H1 (cell line): ENCODE results near the gene DIPK1A. TPM values are rescaled to one million over a fixed set of nuclear protein-coding genes. Genes with fewer than 3 reads are reported as not detected.

Source experiments
- CTCF ChIA-PET: fragments of 300-600 bp; sonication (Branson Sonifier 250); formaldehyde crosslinking; loops from one replicate; lab custom pipeline; 2021; ENCODE audit not compliant: partially characterized antibody; lab: Charles Lee
- POLR2A ChIA-PET: fragments of 300-600 bp; sonication (Branson Sonifier 250); formaldehyde crosslinking; loops from one replicate; lab custom pipeline; 2021; ENCODE audit warnings: inconsistent platforms; ENCODE audit not compliant: partially characterized antibody; lab: Charles Lee
- DNase-seq, 2 experiments: peaks; one replicate each; pipeline versions ENCODE4 v3.0.0 to v3.0.0-alpha.2; 2010 to 2022; ENCODE audit warnings: low spot score in 2 of 2, low read depth in 1 of 2, mixed read lengths in 1 of 2
- FAIRE-seq: peaks from 2 replicates; lab custom pipeline; 2011; peaks lifted over from hg19 to GRCh38; lab: Jason Lieb, UNC
- H2AFZ ChIP-seq: 2 replicates; pipeline ENCODE4 v1.8.1; 2012; ENCODE audit warnings: low read length, inconsistent platforms
- H2AK5ac ChIP-seq: 2 replicates; pipeline ENCODE4 v1.6.1; 2013; ENCODE audit warnings: low read depth, low read length
- H2BK120ac ChIP-seq: replicated peaks from 2 replicates; pipeline ENCODE3; 2013; ENCODE audit warnings: low read depth, low read length, inconsistent platforms
- H2BK12ac ChIP-seq: 2 replicates; pipeline ENCODE4 v1.6.1; 2013; ENCODE audit warnings: low read depth, low read length
- H2BK15ac ChIP-seq: 2 replicates; pipeline ENCODE4 v1.6.1; 2013; ENCODE audit warnings: low read length
- H2BK20ac ChIP-seq: 2 replicates; pipeline ENCODE4 v1.6.1; 2013; ENCODE audit warnings: low read length
- H2BK5ac ChIP-seq: 2 replicates; pipeline ENCODE4 v1.6.1; 2013; ENCODE audit warnings: low read depth, low read length
- H3K14ac ChIP-seq: 2 replicates; pipeline ENCODE4 v1.6.1; 2013; ENCODE audit warnings: inconsistent platforms; ENCODE audit not compliant: insufficient read length
- H3K18ac ChIP-seq: 2 replicates; pipeline ENCODE4 v1.6.1; 2013; ENCODE audit warnings: low read length; ENCODE audit errors: extremely low read depth
- H3K23ac ChIP-seq: 2 replicates; pipeline ENCODE4 v1.6.1; 2013; ENCODE audit warnings: inconsistent platforms; ENCODE audit not compliant: insufficient read length
- H3K23me2 ChIP-seq: 2 replicates; pipeline ENCODE4 v1.6.1; 2013; ENCODE audit warnings: low read depth, low read length
- H3K27ac ChIP-seq: 2 replicates; pipeline ENCODE4 v1.6.1; 2011; ENCODE audit warnings: low read depth, low read length, inconsistent platforms
- H3K27me3 ChIP-seq, 4 experiments: replicated peaks in 1 of 4; 1 replicate in 1 of 4; 2 replicates in 3 of 4; pipeline versions ENCODE4 v1.6.1 to v1.8.1; 2011 to 2013; ENCODE audit warnings: low read length in 3 of 4, mild to moderate bottlenecking in 3 of 4, inconsistent platforms in 2 of 4, mixed read lengths in 2 of 4, moderate library complexity in 1 of 4; ENCODE audit not compliant: control insufficient read depth in 3 of 4, insufficient read depth in 3 of 4; ENCODE audit errors: extremely low read depth in 1 of 4
- H3K36me3 ChIP-seq, 4 experiments: 2 replicates each; pipeline versions ENCODE4 v1.6.1 to v1.8.1; 2011 to 2013; ENCODE audit warnings: mild to moderate bottlenecking in 4 of 4, low read length in 3 of 4, moderate library complexity in 2 of 4, control low read depth in 1 of 4, inconsistent platforms in 1 of 4; ENCODE audit not compliant: insufficient read depth in 4 of 4, control insufficient read depth in 2 of 4
- H3K4ac ChIP-seq: replicated peaks from 2 replicates; pipeline ENCODE3; 2013; ENCODE audit warnings: low read length, low read depth, mixed read lengths, inconsistent platforms; ENCODE audit not compliant: insufficient read length
- H3K4me1 ChIP-seq, 4 experiments: replicated peaks in 1 of 4; 1 replicate in 1 of 4; 2 replicates in 3 of 4; pipeline versions ENCODE4 v1.6.1 to v1.8.1; 2011 to 2013; ENCODE audit warnings: low read length in 3 of 4, inconsistent platforms in 2 of 4, mixed read lengths in 1 of 4; ENCODE audit not compliant: insufficient read depth in 4 of 4, control insufficient read depth in 3 of 4
- H3K4me2 ChIP-seq, 2 experiments: 2 replicates each; pipeline versions ENCODE4 v1.6.1 to v1.8.1; 2011 to 2013; ENCODE audit warnings: low read depth in 2 of 2, low read length in 2 of 2, control low read depth in 1 of 2, inconsistent platforms in 1 of 2, mild to moderate bottlenecking in 1 of 2; ENCODE audit not compliant: insufficient read depth in 1 of 2
- H3K4me3 ChIP-seq, 4 experiments: fragments of 200-600, 300-600 bp in 1 of 4; sonication (generic), shearing (Covaris generic), sonication (Bioruptor Twin) in 1 of 4; 2 replicates each; pipeline versions ENCODE4 v1.5.1 to v1.8.1; 2011 to 2016; ENCODE audit warnings: low read length in 4 of 4, low read depth in 3 of 4, control low read depth in 2 of 4, inconsistent platforms in 2 of 4, mild to moderate bottlenecking in 2 of 4, mixed read lengths in 1 of 4, moderate library complexity in 1 of 4; ENCODE audit not compliant: insufficient read depth in 2 of 4; ENCODE audit errors: extremely low read depth in 1 of 4
- H3K56ac ChIP-seq: replicated peaks from 2 replicates; pipeline ENCODE3; 2013; ENCODE audit warnings: low read depth, mild to moderate bottlenecking, mixed read lengths, low read length, inconsistent platforms; ENCODE audit not compliant: insufficient read length
- H3K79me1 ChIP-seq: 2 replicates; pipeline ENCODE4 v1.6.1; 2013; ENCODE audit warnings: low read depth, low read length, control low read depth
- H3K79me2 ChIP-seq, 2 experiments: 2 replicates each; pipeline versions ENCODE4 v1.6.1 to v1.8.1; 2012 to 2013; ENCODE audit warnings: low read length in 2 of 2, mild to moderate bottlenecking in 2 of 2, inconsistent platforms in 1 of 2; ENCODE audit not compliant: insufficient read depth in 2 of 2, control insufficient read depth in 1 of 2
- H3K9ac ChIP-seq, 4 experiments: replicated peaks in 1 of 4; 1 replicate in 1 of 4; 2 replicates in 3 of 4; pipeline versions ENCODE4 v1.6.1 to v1.8.1; 2011 to 2013; ENCODE audit warnings: low read depth in 3 of 4, low read length in 3 of 4, control low read depth in 2 of 4, mild to moderate bottlenecking in 2 of 4, moderate library complexity in 2 of 4, inconsistent platforms in 1 of 4; ENCODE audit errors: extremely low read depth in 1 of 4
- H3K9me3 ChIP-seq, 2 experiments: 2 replicates each; pipeline versions ENCODE4 v1.6.1 to v1.8.1; 2012 to 2013; ENCODE audit warnings: mild to moderate bottlenecking in 2 of 2, moderate library complexity in 2 of 2, control low read depth in 1 of 2, inconsistent platforms in 1 of 2, low read depth in 1 of 2, low read length in 1 of 2, mixed read lengths in 1 of 2; ENCODE audit not compliant: insufficient read depth in 2 of 2
- H4K20me1 ChIP-seq, 2 experiments: replicated peaks in 1 of 2; 2 replicates each; pipeline versions ENCODE3 to v1.8.1; 2011 to 2013; ENCODE audit warnings: inconsistent platforms in 2 of 2, low read length in 2 of 2, mild to moderate bottlenecking in 1 of 2; ENCODE audit not compliant: insufficient read depth in 2 of 2, control insufficient read depth in 1 of 2
- H4K5ac ChIP-seq: 2 replicates; pipeline ENCODE4 v1.6.1; 2013; ENCODE audit warnings: low read length, low read depth, mixed read lengths, inconsistent platforms; ENCODE audit not compliant: insufficient read length
- H4K8ac ChIP-seq: 2 replicates; pipeline ENCODE4 v1.8.0; 2013; ENCODE audit warnings: mild to moderate bottlenecking, moderate library complexity, low read length, inconsistent platforms; ENCODE audit not compliant: insufficient read depth; ENCODE audit errors: extremely low read depth
- H4K91ac ChIP-seq: replicated peaks from 2 replicates; pipeline ENCODE3; 2013; ENCODE audit warnings: low read length, mixed read lengths, inconsistent platforms; ENCODE audit not compliant: insufficient read length
- ASH2L ChIP-seq: fragments of 200-600, 300-600 bp; sonication (generic); IDR thresholded peaks from one replicate; pipeline ENCODE4 v1.7.1; 2017; ENCODE audit warnings: low read length
- ATF3 ChIP-seq: IDR thresholded peaks from 2 replicates; pipeline ENCODE4 v1.6.1; 2011; ENCODE audit warnings: low read depth, mild to moderate bottlenecking, low read length; ENCODE audit not compliant: insufficient read depth
- BACH1 ChIP-seq: IDR thresholded peaks from 2 replicates; pipeline ENCODE4 v1.6.1; 2012; ENCODE audit warnings: low read length, improper control_type of control experiment
- CBX5 ChIP-seq: fragments of 300-800, 300-1000 bp; sonication (generic); IDR thresholded peaks from 2 replicates; pipeline ENCODE4 v1.7.1; 2016; ENCODE audit warnings: antibody characterized with exemption, low read length, low read depth
- CBX8 ChIP-seq: fragments of 300-800, 300-1000 bp; sonication (generic); IDR thresholded peaks from 2 replicates; pipeline ENCODE4 v1.7.1; 2016; ENCODE audit warnings: low read depth, low read length, borderline replicate concordance
- MAFK ChIP-seq: IDR thresholded peaks from 2 replicates; pipeline ENCODE4 v1.6.1; 2012; ENCODE audit warnings: low read depth, mild to moderate bottlenecking, improper control_type of control experiment, low read length
- MAX ChIP-seq: IDR thresholded peaks from 2 replicates; pipeline ENCODE4 v1.6.1; 2012; ENCODE audit warnings: inconsistent platforms
- POLR2A ChIP-seq, 2 experiments: IDR thresholded peaks; 1 replicate in 1 of 2; 2 replicates in 1 of 2; pipeline ENCODE4 v1.6.1; 2011; ENCODE audit warnings: low read depth in 2 of 2, low read length in 2 of 2, mild to moderate bottlenecking in 2 of 2; ENCODE audit errors: control extremely low read depth in 1 of 2
- TAF1 ChIP-seq: IDR thresholded peaks from 2 replicates; pipeline ENCODE4 v1.6.1; 2011; ENCODE audit warnings: mild to moderate bottlenecking, low read depth, low read length
- TBP ChIP-seq: IDR thresholded peaks from 2 replicates; pipeline ENCODE4 v1.6.1; 2011; ENCODE audit warnings: low read depth, low read length, improper control_type of control experiment
- TCF12 ChIP-seq: IDR thresholded peaks from 2 replicates; pipeline ENCODE4 v1.6.1; 2011; ENCODE audit warnings: low read depth, mild to moderate bottlenecking, low read length
- YY1 ChIP-seq: IDR thresholded peaks from 2 replicates; pipeline ENCODE4 v1.6.1; 2011; ENCODE audit warnings: low read depth, mild to moderate bottlenecking, low read length
- whole genome bisulfite sequencing, 2 experiments: shearing (Covaris generic) in 1 of 2; methylation state at CpG; one replicate each; pipeline versions ENCODE4 v1.1.6 to v1.1.7; 2013 to 2015; ENCODE audit warnings: low lambda C conversion rate in 2 of 2, mixed read lengths in 2 of 2, inconsistent platforms in 1 of 2, low coverage in 1 of 2, missing lambda C conversion rate in 1 of 2; ENCODE audit not compliant: insufficient replicate concordance in 2 of 2, insufficient coverage in 1 of 2, insufficient read length in 1 of 2; ENCODE audit errors: extremely low coverage in 1 of 2, missing lambda C conversion rate in 1 of 2; 5-methylcytosine and 5-hydroxymethylcytosine counted together
- polyA plus RNA-seq, 7 experiments: library from polyadenylated mRNA; depleted of rRNA in 3 of 7; stranded (reverse) in 5 of 7; unstranded in 2 of 7; fragments of >200 nt in 5 of 7; fragments of 200-250 nt in 2 of 7; gene quantifications; 1 replicate in 5 of 7; 2 replicates in 1 of 7; 4 replicates in 1 of 7; pipeline versions ENCODE4 v1.2.1 to v1.2.3, GENCODE V29; 2011 to 2013; ENCODE audit warnings: missing spikeins in 2 of 7, mixed read lengths in 2 of 7
- total RNA-seq: library from RNA; stranded (reverse); fragmentation: NEBNext Ultra II Directional; extraction: Animal tissue kit (Norgen Biotek cat#: 25700); gene quantifications from 2 replicates; pipeline ENCODE4 v1.2.1, GENCODE V29; 2021

DIPK1A gene
- total and polyA plus RNA-seq, 2 of the 8 experiments (the other 6 are each of a cell fraction or from before 2014, with no cell fraction given) = 2.5 to 5.0 TPM

DNA sequence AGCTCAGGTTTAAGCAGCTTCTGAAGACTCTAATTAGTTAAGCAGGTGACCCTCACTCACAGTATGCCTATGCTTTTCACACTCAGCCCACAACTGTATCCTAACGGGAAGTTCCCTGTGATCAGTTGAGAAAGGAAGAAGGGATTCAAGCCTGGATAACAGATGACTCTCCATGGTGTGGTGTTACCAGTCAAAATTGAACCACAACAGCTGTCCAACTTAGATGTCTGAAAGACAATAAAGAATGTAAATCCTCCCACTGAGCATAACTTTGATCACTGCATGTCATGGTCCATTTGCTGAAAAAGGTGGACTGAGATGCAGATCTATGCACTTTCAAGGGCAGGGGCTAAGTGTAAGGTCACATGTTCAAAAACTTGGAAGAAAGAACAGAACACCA is 32.3 kb upstream of the DIPK1A start:
- no peak overlapping the region for H2BK120ac ChIP-seq
- H3K36me3 ChIP-seq = no peaks in the 10 kb centered on the region
- H3K9ac ChIP-seq = no peak overlapping the region
- H2BK20ac ChIP-seq = no peak overlapping the region
- 83% methylated on average over 1 of the region's 1 CpG; no CpG with 5 or more reads in 1 of the 2 experiments for WGBS, 2 experiments
- no peak overlapping the region for H3K23ac ChIP-seq
- no peaks in the 10 kb centered on the region for H3K4me1 ChIP-seq
- no peak overlapping the region for H2AK5ac ChIP-seq
- no peaks in the 10 kb centered on the region for H3K9me3 ChIP-seq
- H3K18ac ChIP-seq = no peak overlapping the region
- H4K20me1 ChIP-seq = no peaks in the 10 kb centered on the region
- POLR2A ChIA-PET = interaction anchor here (1.2 to 1.5 kb wide), 6 partner anchors 32 to 162 kb away, joined by 3 to 8 read pairs (median 4); partner anchors contain the start of genes DIPK1A, MTF2 and RPL5
- no peak overlapping the region for H2AFZ ChIP-seq
- H2BK15ac ChIP-seq = no peak overlapping the region
- no peak overlapping the region for H2BK12ac ChIP-seq
- FAIRE-seq (no peak), DNase-seq (no peak)
- no peak overlapping the region for H4K5ac ChIP-seq
- H3K4me2 ChIP-seq = no peak overlapping the region
- CTCF ChIA-PET = interaction anchor here (0.6 to 3.8 kb wide), 58 partner anchors 8 to 311 kb away, joined by 3 to 79 read pairs (median 6); partner anchors contain the start of gene DIPK1A
- H3K56ac ChIP-seq = no peak overlapping the region
- H3K23me2 ChIP-seq = no peaks in the 10 kb centered on the region
- no peak overlapping the region for H3K4me3 ChIP-seq
- H3K14ac ChIP-seq = no peak overlapping the region
- H3K79me1 ChIP-seq = no peaks in the 10 kb centered on the region
- no peak overlapping the region for H2BK5ac ChIP-seq
- no peak overlapping the region for H4K8ac ChIP-seq
- H3K27me3 ChIP-seq = no peaks in the 10 kb centered on the region
- H3K27ac ChIP-seq = no peak overlapping the region
- no peak for TF ChIP-seq YY1
- no peak for TF ChIP-seq TAF1
- no peak for TF ChIP-seq ASH2L
- no peak for TF ChIP-seq BACH1
- TF ChIP-seq POLR2A (IDR thresholded peaks at IDR 0.05; ENCODE audit: control extremely low read depth in 1 of 2, low read depth in 2 of 2, low read length in 2 of 2) = no peak
- TF ChIP-seq TBP = no peak
- TF ChIP-seq MAFK = no peak
- no peak for TF ChIP-seq CBX5
- TF ChIP-seq CBX8 = no peak
- no peak for TF ChIP-seq ATF3
- TF ChIP-seq TCF12 = no peak
- no peak for TF ChIP-seq MAX
- no peaks in the 10 kb centered on the region for H3K79me2 ChIP-seq
- H3K4ac ChIP-seq = no peak overlapping the region
- H4K91ac ChIP-seq = no peak overlapping the region
